ENCODE results near the gene HTR3C.
"Not testable (repeated sequence)": the region's sequence is repeated elsewhere in the genome, so short reads cannot be mapped to it uniquely, and the experiment has no call there.

The HTR3C gene

DNA sequence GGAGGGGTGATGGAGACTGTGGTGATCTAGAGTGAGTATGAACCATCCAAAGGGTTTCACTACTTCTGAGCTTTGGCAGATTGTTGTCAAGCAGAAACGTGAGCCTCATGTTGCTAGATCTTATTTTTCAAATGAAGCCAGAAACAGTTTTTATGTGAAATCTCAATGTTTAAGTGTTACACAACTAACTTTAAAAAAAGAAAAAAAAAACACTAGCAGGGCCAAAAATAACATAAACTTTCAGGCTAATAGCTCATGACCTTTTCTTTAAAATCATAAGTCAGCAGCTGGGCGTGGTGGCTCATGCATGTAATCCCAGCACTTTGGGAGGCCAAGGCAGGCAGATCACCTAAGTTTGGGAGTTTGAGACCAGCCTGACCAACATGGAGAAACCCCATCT lies 23.4 kb upstream of the HTR3C start:
- no peak overlapping the region for H3K4me3 ChIP-seq
- DNase-seq = no peak
- H3K4me1 ChIP-seq = no peaks in the 10 kb centered on the region
- intact Hi-C loops (cut with DNase I; ENCODE audit: low total_unique reads) = no loop called here
- TF ChIP-seq CTCF (IDR thresholded peaks at IDR 0.05) = no peak
- no peak overlapping the region for H3K27ac ChIP-seq
- no peaks in the 10 kb centered on the region for H3K9me3 ChIP-seq
- no peaks in the 10 kb centered on the region for H3K27me3 ChIP-seq
- no peaks in the 10 kb centered on the region for H3K36me3 ChIP-seq

GRCh38 chr3:184030536-184030935 lies 22.3 kb upstream of the HTR3C start:
- Histone ChIP-seq H3K4me3 (no peak overlapping the region), H3K4me1 (no peaks in the 10 kb centered on the region), H3K27ac (no peak overlapping the region), H3K9me3 (no peaks in the 10 kb centered on the region), H3K36me3 (no peaks in the 10 kb centered on the region), H3K27me3 (no peaks in the 10 kb centered on the region)
- TF ChIP-seq CTCF (IDR thresholded peaks at IDR 0.05) = no peak
- DNase-seq = no peak
- intact Hi-C loops (cut with DNase I; ENCODE audit: low total_unique reads) = no loop called here

DNA sequence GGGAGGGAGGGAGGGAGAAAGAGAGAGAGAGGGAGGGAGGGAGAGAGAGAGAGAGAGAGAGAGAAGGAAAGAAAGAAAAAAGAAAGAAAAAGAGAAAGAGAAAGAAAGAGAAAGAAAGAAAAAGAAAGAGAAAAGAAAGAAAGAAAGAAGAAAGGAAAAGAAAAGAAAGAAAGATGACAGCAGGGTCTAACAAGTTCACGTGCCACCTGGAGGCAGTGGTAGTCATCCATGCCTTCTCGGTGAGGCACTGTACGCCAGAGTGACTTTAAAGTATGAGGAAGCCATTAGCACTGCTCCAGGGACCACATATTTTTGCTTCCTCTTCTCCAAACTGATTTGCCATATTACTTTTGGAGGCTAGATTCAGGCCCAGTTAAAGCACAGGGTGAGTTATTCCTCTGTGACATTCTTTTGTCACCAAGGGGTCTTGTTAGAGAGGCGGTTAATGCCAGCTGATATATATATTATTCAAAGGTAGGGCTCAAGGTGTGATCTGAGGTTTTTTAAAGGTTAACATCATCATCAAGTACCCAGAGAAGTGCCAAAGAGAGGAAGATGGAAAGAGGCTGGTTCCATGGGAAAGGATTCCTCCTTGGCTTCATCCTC lies 21.6 kb upstream of the HTR3C start, which contains the start of gene HTR3D:
TSS of gene HTR3D (plus strand) at position 556 of the 606 bp plus-strand sequence. CDS start at position 556, 0 bp downstream.
- H3K36me3 ChIP-seq = no peaks in the 10 kb centered on the region
- no peak for TF ChIP-seq CTCF (IDR thresholded peaks at IDR 0.05)
- H3K9me3 ChIP-seq = no peaks in the 10 kb centered on the region
- intact Hi-C loops (cut with DNase I; ENCODE audit: low total_unique reads) = no loop called here
- no peak for DNase-seq
- H3K4me3 ChIP-seq = no peak within 1 kb of the TSS
- no peaks in the 10 kb centered on the region for H3K4me1 ChIP-seq
- H3K27ac ChIP-seq = no peak within 1 kb of the TSS
- H3K27me3 ChIP-seq = no peaks in the 10 kb centered on the region

DNA sequence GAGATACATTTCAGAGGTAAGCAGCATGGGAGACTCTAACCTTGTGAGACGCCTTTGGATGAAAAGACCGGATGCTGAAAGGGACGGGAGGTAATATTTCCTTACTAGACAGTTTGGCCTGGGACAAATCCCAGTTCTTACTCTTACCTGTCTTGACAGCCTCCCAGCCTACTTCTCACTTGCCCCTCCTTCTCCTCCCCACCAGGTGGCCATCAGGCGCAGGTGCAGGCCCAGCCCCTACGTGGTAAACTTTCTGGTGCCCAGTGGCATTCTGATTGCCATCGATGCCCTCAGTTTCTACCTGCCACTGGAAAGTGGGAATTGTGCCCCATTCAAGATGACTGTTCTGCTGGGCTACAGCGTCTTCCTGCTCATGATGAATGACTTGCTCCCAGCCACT lies 15.0 kb upstream of the HTR3C start:
- Histone ChIP-seq H3K27ac (no peak overlapping the region), H3K27me3 (no peaks in the 10 kb centered on the region), H3K36me3 (no peaks in the 10 kb centered on the region), H3K4me3 (no peak overlapping the region), H3K9me3 (no peaks in the 10 kb centered on the region), H3K4me1 (no peaks in the 10 kb centered on the region)
- DNase-seq = no peak
- TF ChIP-seq CTCF (IDR thresholded peaks at IDR 0.05) = no peak
- intact Hi-C loops (cut with DNase I; ENCODE audit: low total_unique reads) = no loop called here

GRCh38 chr3:184038307-184038706 lies 14.5 kb upstream of the HTR3C start:
- H3K27me3 ChIP-seq; H3K4me3 ChIP-seq; H3K9me3 ChIP-seq; H3K36me3 ChIP-seq; H3K27ac ChIP-seq; DNase-seq; H3K4me1 ChIP-seq; intact Hi-C loops (cut with DNase I; ENCODE audit: low total_unique reads): not testable (repeated sequence)

GRCh38 chr3:184039414-184039813 lies 13.4 kb upstream of the HTR3C start:
- Histone ChIP-seq H3K27ac (no peak overlapping the region), H3K36me3 (no peaks in the 10 kb centered on the region), H3K4me3 (no peak overlapping the region), H3K4me1 (no peaks in the 10 kb centered on the region), H3K27me3 (no peaks in the 10 kb centered on the region), H3K9me3 (no peaks in the 10 kb centered on the region)
- intact Hi-C loops (cut with DNase I; ENCODE audit: low total_unique reads) = no loop called here
- no peak for DNase-seq
- TF ChIP-seq CTCF (IDR thresholded peaks at IDR 0.05) = no peak
